HEK293 (cell line): ENCODE data around the gene KCNJ14.

Source experiments
- BCL11A ChIP-seq: fragments of 450-650 bp; formaldehyde crosslinking; IDR thresholded peaks from 2 replicates; pipeline ENCODE4 v1.5.1; 2016; ENCODE audit warnings: low read depth, missing biosample characterization, missing genetic modification characterization
- GLIS1 ChIP-seq: fragments of 450-650 bp; formaldehyde crosslinking; IDR thresholded peaks from 2 replicates; pipeline ENCODE4 v1.5.1; 2016; ENCODE audit warnings: missing biosample characterization, missing genetic modification characterization
- KLF7 ChIP-seq: fragments of 450-650 bp; formaldehyde crosslinking; IDR thresholded peaks from 2 replicates; pipeline ENCODE4 v1.5.1; 2016; ENCODE audit warnings: missing biosample characterization, missing genetic modification characterization, borderline replicate concordance
- KLF8 ChIP-seq: fragments of 450-650 bp; formaldehyde crosslinking; IDR thresholded peaks from 2 replicates; pipeline ENCODE4 v1.5.1; 2016; ENCODE audit warnings: missing biosample characterization, missing genetic modification characterization
- RBAK ChIP-seq: fragments of 450-650 bp; formaldehyde crosslinking; IDR thresholded peaks from 2 replicates; pipeline ENCODE4 v1.5.1; 2016; ENCODE audit warnings: missing biosample characterization, missing genetic modification characterization
- SETDB1 ChIP-seq: IDR thresholded peaks from one replicate; pipeline ENCODE4 v1.6.1; 2017; ENCODE audit warnings: mild to moderate bottlenecking, low read length, moderate library complexity, mixed read lengths; ENCODE audit not compliant: insufficient read length
- TCF7L2 ChIP-seq: IDR thresholded peaks from 2 replicates; pipeline ENCODE4 v1.6.1; 2011; ENCODE audit warnings: low read depth, mild to moderate bottlenecking, inconsistent platforms, low read length, moderate library complexity, borderline replicate concordance
- WT1 ChIP-seq: fragments of 450-650 bp; formaldehyde crosslinking; IDR thresholded peaks from 2 replicates; pipeline ENCODE4 v1.5.1; 2016; ENCODE audit warnings: missing biosample characterization, missing genetic modification characterization
- ZBTB17 ChIP-seq: fragments of 450-650 bp; formaldehyde crosslinking; IDR thresholded peaks from 2 replicates; pipeline ENCODE4 v1.5.1; 2016; ENCODE audit warnings: missing biosample characterization, missing genetic modification characterization
- ZFP69B ChIP-seq: fragments of 450-650 bp; formaldehyde crosslinking; IDR thresholded peaks from 2 replicates; pipeline ENCODE4 v1.5.1; 2016; ENCODE audit warnings: missing biosample characterization, missing genetic modification characterization
- ZNF10 ChIP-seq: fragments of 450-650 bp; formaldehyde crosslinking; IDR thresholded peaks from 2 replicates; pipeline ENCODE4 v1.5.1; 2017; ENCODE audit warnings: missing biosample characterization, missing genetic modification characterization
- ZNF121 ChIP-seq: fragments of 450-650 bp; formaldehyde crosslinking; IDR thresholded peaks from 2 replicates; pipeline ENCODE4 v1.5.1; 2016; ENCODE audit warnings: missing biosample characterization, missing genetic modification characterization
- ZNF202 ChIP-seq: fragments of 450-650 bp; formaldehyde crosslinking; IDR thresholded peaks from 2 replicates; pipeline ENCODE4 v1.5.1; 2016; ENCODE audit warnings: missing biosample characterization, missing genetic modification characterization, borderline replicate concordance
- ZNF239 ChIP-seq: fragments of 450-650 bp; formaldehyde crosslinking; IDR thresholded peaks from 2 replicates; pipeline ENCODE4 v1.5.1; 2016; ENCODE audit warnings: missing biosample characterization, missing genetic modification characterization
- ZNF366 ChIP-seq: fragments of 450-650 bp; formaldehyde crosslinking; conservative IDR thresholded peaks from 2 replicates; pipeline ENCODE4 v1.5.1; 2016; ENCODE audit warnings: missing biosample characterization, missing genetic modification characterization
- ZNF433 ChIP-seq: fragments of 450-650 bp; formaldehyde crosslinking; IDR thresholded peaks from 2 replicates; pipeline ENCODE4 v1.5.1; 2016; ENCODE audit warnings: missing biosample characterization, missing genetic modification characterization, low read depth
- ZNF530 ChIP-seq: fragments of 450-650 bp; formaldehyde crosslinking; IDR thresholded peaks from 2 replicates; pipeline ENCODE4 v1.5.1; 2016; ENCODE audit warnings: low read depth, missing biosample characterization, missing genetic modification characterization
- ZNF660 ChIP-seq: fragments of 450-650 bp; IDR thresholded peaks from 2 replicates; pipeline ENCODE4 v1.5.1; 2018; ENCODE audit warnings: missing biosample characterization, mild to moderate bottlenecking, missing genetic modification characterization
- ZNF677 ChIP-seq: fragments of 450-650 bp; IDR thresholded peaks from 2 replicates; pipeline ENCODE4 v1.5.0; 2018; ENCODE audit warnings: missing biosample characterization, mild to moderate bottlenecking, missing genetic modification characterization, moderate library complexity
- ZNF747 ChIP-seq: fragments of 450-650 bp; formaldehyde crosslinking; IDR thresholded peaks from 2 replicates; pipeline ENCODE4 v1.5.1; 2016; ENCODE audit warnings: missing biosample characterization, missing genetic modification characterization
- TF ChIP-seq, protein P1 (sequence below): fragments of 450-650 bp; formaldehyde crosslinking; IDR thresholded peaks from 2 replicates; pipeline ENCODE4 v1.5.1; 2016; ENCODE audit warnings: missing biosample characterization, missing genetic modification characterization
- TF ChIP-seq, protein P2 (sequence below): fragments of 450-650 bp; formaldehyde crosslinking; IDR thresholded peaks from 2 replicates; pipeline ENCODE4 v1.5.1; 2016; ENCODE audit warnings: missing biosample characterization, missing genetic modification characterization
- TF ChIP-seq, protein P3 (sequence below): fragments of 450-650 bp; formaldehyde crosslinking; IDR thresholded peaks from 2 replicates; pipeline ENCODE4 v1.5.1; 2016; ENCODE audit warnings: missing biosample characterization, missing genetic modification characterization
- TF ChIP-seq, protein P4 (sequence below): IDR thresholded peaks from 2 replicates; pipeline ENCODE4 v1.6.1; 2011; ENCODE audit warnings: mild to moderate bottlenecking, low read depth, low read length, borderline replicate concordance
- TF ChIP-seq, protein P5 (sequence below): fragments of 450-650 bp; formaldehyde crosslinking; IDR thresholded peaks from 2 replicates; pipeline ENCODE4 v1.5.1; 2016; ENCODE audit warnings: missing biosample characterization, missing genetic modification characterization
- TF ChIP-seq, protein P6 (sequence below): fragments of 450-650 bp; formaldehyde crosslinking; IDR thresholded peaks from 2 replicates; pipeline ENCODE4 v1.5.1; 2016; ENCODE audit warnings: missing biosample characterization, missing genetic modification characterization

KCNJ14 gene

DNA sequence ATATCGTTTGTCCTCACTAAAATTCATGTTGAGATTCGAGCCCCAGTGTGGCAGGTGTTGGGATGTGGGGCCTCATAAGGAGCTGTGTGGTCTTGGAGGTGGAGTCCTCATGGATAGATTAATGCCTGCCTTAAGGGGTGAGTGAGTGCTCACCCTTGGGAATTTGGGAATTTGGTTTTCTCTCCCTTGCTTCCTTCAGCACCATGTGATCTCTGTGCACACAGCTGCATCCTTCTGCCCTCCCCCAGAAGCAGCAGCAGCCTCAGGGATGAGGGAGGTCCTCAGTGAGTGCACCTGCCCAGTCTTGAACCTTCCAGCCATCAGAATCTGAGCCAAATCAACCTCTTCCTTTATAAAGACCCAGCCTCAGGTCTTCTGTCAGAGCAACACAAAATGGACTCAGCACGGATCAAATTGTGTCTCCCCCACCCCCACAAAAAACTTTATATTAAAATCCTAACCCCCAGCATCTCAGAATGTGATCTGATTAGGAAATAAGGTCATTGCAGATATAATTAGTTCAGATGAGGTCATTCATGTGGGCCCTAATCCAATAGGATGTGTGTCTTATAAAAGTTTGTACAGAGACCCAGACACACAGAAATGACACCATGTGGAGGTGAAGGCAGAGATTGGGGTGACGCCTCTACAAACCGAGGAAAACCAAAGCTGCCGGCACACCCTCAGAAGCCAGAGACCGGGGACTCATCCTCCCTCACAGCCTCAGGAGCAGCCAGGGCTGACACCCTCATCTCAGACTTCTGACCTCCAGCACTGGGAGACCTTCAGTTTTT is 26.7 kb downstream of the KCNJ14 start (continued):
- TF ChIP-seq, protein P1, sequence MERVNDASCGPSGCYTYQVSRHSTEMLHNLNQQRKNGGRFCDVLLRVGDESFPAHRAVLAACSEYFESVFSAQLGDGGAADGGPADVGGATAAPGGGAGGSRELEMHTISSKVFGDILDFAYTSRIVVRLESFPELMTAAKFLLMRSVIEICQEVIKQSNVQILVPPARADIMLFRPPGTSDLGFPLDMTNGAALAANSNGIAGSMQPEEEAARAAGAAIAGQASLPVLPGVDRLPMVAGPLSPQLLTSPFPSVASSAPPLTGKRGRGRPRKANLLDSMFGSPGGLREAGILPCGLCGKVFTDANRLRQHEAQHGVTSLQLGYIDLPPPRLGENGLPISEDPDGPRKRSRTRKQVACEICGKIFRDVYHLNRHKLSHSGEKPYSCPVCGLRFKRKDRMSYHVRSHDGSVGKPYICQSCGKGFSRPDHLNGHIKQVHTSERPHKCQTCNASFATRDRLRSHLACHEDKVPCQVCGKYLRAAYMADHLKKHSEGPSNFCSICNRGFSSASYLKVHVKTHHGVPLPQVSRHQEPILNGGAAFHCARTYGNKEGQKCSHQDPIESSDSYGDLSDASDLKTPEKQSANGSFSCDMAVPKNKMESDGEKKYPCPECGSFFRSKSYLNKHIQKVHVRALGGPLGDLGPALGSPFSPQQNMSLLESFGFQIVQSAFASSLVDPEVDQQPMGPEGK (tag by site-specific recombination): peak; percentile 22; the same call in 1 of the 2 replicates
- 0 out of 2 replicates have a peak, but pooled peaks have one; percentile 21 for TF ChIP-seq ZNF660 (tag by site-specific recombination)
- TF ChIP-seq ZNF747 (tag by site-specific recombination): no peak
- 0 out of 2 replicates have a peak, but pooled peaks have one; percentile 17 for TF ChIP-seq ZBTB17
- no peak for TF ChIP-seq ZNF202 (tag by site-specific recombination)
- 0 out of 2 replicates have a peak, but pooled peaks have one; percentile 40 for TF ChIP-seq KLF8 (tag by site-specific recombination)
- peak; percentile 42; the same call in 1 of the 2 replicates for TF ChIP-seq ZFP69B
- TF ChIP-seq ZNF239 (tag by site-specific recombination): no peak
- TF ChIP-seq SETDB1: no peak
- no peak for TF ChIP-seq ZNF121 (tag by site-specific recombination)
- no peak for TF ChIP-seq KLF7 (tag by site-specific recombination)
- TF ChIP-seq ZNF530 (tag by site-specific recombination): no peak
- TF ChIP-seq GLIS1 (tag by site-specific recombination): no peak
- no peak for TF ChIP-seq RBAK (tag by site-specific recombination)
- TF ChIP-seq, protein P2, sequence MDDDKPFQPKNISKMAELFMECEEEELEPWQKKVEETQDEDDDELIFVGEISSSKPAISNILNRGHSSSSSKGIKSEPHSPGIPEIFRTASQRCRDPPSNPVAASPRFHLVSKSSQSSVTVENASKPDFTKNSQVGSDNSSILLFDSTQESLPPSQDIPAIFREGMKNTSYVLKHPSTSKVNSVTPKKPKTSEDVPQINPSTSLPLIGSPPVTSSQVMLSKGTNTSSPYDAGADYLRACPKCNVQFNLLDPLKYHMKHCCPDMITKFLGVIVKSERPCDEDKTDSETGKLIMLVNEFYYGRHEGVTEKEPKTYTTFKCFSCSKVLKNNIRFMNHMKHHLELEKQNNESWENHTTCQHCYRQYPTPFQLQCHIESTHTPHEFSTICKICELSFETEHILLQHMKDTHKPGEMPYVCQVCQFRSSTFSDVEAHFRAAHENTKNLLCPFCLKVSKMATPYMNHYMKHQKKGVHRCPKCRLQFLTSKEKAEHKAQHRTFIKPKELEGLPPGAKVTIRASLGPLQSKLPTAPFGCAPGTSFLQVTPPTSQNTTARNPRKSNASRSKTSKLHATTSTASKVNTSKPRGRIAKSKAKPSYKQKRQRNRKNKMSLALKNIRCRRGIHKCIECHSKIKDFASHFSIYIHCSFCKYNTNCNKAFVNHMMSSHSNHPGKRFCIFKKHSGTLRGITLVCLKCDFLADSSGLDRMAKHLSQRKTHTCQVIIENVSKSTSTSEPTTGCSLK: no peak
- 0 out of 2 replicates have a peak, but pooled peaks have one; percentile 18 for TF ChIP-seq BCL11A (tag by site-specific recombination)
- TF ChIP-seq, protein P3, sequence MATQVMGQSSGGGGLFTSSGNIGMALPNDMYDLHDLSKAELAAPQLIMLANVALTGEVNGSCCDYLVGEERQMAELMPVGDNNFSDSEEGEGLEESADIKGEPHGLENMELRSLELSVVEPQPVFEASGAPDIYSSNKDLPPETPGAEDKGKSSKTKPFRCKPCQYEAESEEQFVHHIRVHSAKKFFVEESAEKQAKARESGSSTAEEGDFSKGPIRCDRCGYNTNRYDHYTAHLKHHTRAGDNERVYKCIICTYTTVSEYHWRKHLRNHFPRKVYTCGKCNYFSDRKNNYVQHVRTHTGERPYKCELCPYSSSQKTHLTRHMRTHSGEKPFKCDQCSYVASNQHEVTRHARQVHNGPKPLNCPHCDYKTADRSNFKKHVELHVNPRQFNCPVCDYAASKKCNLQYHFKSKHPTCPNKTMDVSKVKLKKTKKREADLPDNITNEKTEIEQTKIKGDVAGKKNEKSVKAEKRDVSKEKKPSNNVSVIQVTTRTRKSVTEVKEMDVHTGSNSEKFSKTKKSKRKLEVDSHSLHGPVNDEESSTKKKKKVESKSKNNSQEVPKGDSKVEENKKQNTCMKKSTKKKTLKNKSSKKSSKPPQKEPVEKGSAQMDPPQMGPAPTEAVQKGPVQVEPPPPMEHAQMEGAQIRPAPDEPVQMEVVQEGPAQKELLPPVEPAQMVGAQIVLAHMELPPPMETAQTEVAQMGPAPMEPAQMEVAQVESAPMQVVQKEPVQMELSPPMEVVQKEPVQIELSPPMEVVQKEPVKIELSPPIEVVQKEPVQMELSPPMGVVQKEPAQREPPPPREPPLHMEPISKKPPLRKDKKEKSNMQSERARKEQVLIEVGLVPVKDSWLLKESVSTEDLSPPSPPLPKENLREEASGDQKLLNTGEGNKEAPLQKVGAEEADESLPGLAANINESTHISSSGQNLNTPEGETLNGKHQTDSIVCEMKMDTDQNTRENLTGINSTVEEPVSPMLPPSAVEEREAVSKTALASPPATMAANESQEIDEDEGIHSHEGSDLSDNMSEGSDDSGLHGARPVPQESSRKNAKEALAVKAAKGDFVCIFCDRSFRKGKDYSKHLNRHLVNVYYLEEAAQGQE (tag by site-specific recombination): no peak
- no peak for TF ChIP-seq WT1 (tag by site-specific recombination)
- TF ChIP-seq ZNF10 (tag by site-specific recombination): peak; percentile 45
- no peak for TF ChIP-seq TCF7L2
- TF ChIP-seq ZNF677 (tag by site-specific recombination): no peak
- TF ChIP-seq, protein P4, sequence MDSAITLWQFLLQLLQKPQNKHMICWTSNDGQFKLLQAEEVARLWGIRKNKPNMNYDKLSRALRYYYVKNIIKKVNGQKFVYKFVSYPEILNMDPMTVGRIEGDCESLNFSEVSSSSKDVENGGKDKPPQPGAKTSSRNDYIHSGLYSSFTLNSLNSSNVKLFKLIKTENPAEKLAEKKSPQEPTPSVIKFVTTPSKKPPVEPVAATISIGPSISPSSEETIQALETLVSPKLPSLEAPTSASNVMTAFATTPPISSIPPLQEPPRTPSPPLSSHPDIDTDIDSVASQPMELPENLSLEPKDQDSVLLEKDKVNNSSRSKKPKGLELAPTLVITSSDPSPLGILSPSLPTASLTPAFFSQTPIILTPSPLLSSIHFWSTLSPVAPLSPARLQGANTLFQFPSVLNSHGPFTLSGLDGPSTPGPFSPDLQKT: no peak
- no peak for TF ChIP-seq ZNF433
- TF ChIP-seq ZNF366 (tag by site-specific recombination): 0 out of 2 replicates have a peak, but pooled peaks have one; percentile 44
- TF ChIP-seq, protein P5, sequence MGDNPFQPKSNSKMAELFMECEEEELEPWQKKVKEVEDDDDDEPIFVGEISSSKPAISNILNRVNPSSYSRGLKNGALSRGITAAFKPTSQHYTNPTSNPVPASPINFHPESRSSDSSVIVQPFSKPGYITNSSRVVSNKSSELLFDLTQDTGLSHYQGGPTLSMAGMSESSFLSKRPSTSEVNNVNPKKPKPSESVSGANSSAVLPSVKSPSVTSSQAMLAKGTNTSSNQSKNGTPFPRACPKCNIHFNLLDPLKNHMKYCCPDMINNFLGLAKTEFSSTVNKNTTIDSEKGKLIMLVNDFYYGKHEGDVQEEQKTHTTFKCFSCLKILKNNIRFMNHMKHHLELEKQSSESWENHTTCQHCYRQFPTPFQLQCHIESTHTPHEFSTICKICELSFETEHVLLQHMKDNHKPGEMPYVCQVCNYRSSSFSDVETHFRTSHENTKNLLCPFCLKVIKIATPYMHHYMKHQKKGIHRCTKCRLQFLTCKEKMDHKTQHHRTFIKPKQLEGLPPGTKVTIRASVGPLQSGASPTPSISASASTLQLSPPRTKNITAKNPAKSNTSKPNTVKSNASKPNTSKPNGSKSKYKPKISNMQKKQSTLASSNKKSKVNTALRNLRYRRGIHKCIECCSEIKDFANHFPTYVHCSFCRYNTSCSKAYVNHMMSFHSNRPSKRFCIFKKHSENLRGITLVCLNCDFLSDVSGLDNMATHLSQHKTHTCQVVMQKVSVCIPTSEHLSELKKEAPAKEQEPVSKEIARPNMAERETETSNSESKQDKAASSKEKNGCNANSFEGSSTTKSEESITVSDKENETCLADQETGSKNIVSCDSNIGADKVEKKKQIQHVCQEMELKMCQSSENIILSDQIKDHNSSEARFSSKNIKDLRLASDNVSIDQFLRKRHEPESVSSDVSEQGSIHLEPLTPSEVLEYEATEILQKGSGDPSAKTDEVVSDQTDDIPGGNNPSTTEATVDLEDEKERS: no peak
- TF ChIP-seq, protein P6, sequence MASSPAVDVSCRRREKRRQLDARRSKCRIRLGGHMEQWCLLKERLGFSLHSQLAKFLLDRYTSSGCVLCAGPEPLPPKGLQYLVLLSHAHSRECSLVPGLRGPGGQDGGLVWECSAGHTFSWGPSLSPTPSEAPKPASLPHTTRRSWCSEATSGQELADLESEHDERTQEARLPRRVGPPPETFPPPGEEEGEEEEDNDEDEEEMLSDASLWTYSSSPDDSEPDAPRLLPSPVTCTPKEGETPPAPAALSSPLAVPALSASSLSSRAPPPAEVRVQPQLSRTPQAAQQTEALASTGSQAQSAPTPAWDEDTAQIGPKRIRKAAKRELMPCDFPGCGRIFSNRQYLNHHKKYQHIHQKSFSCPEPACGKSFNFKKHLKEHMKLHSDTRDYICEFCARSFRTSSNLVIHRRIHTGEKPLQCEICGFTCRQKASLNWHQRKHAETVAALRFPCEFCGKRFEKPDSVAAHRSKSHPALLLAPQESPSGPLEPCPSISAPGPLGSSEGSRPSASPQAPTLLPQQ (tag by site-specific recombination): peak; percentile 56; the same call in 1 of the 2 replicates
